Mesodermal cell (in vitro differentiated cells): ENCODE results near the gene HSP90B1.

ENCODE experiments used
- H3K27ac ChIP-seq: 2 replicates; pipeline ENCODE4 v1.7.0; 2013; ENCODE audit warnings: mild to moderate bottlenecking, low read depth, low read length, moderate library complexity; ENCODE audit not compliant: severe bottlenecking
- H3K36me3 ChIP-seq: 2 replicates; pipeline ENCODE4 v1.7.1; 2013; ENCODE audit warnings: mild to moderate bottlenecking, low read length, moderate library complexity; ENCODE audit not compliant: control insufficient read depth, insufficient read depth
- H3K4me1 ChIP-seq: one replicate; pipeline ENCODE4 v1.7.1; 2013; ENCODE audit warnings: mild to moderate bottlenecking, low read length; ENCODE audit not compliant: insufficient read depth, control insufficient read depth, poor library complexity, severe bottlenecking
- H3K4me3 ChIP-seq: 2 replicates; pipeline ENCODE4 v1.7.0; 2013; ENCODE audit warnings: low read length, control low read depth, mild to moderate bottlenecking; ENCODE audit not compliant: insufficient read depth, poor library complexity, severe bottlenecking; ENCODE audit errors: extremely low read depth
- H3K9me3 ChIP-seq: 2 replicates; pipeline ENCODE4 v1.7.1; 2013; ENCODE audit warnings: mild to moderate bottlenecking, low read length, moderate library complexity; ENCODE audit not compliant: control insufficient read depth
- WGBS, 2 experiments: methylation state at CpG; one replicate each; pipeline ENCODE4 v1.1.5; 2013; ENCODE audit warnings: missing lambda C conversion rate in 2 of 2; ENCODE audit not compliant: insufficient coverage in 2 of 2; 5-methylcytosine and 5-hydroxymethylcytosine counted together

Gene HSP90B1

DNA sequence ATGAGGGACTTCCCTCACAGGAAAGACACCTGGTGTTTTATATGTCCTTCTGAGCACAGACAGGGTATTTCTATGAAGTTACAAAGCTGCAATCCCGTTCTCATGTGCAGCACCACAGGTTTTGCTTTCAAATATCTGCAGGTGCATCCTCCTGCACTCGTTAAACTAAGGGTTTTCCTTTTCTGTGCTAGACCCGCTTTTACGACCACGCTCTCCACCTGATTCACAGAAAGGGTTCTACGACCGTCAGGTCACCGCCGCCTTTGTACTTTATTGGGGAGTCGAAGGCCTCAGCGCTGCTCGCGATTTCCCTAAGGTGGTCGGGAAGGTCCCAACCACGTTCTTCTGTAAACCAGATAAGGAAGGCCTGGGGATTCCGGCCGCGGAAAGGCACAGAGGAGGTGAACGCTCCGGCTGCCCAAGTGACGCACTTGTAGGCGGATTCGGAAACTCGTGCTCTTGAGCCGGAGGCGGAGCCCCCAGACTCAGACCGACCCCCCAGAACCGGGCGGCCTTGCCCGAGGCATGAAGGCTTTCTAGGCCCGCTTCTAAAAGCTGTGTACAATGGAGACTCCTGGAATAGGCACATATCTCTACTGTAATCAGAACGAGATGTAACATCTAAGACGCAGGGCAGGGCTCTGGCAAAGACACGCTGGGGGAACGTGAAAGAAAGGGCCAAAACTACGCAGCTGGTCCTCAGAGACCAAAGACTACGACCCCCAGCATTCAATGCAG lies 995 bp upstream of the HSP90B1 start:
- H3K4me1 ChIP-seq: peaks cover 10% of the 10 kb centered on the region
- no peaks in the 10 kb centered on the region for H3K9me3 ChIP-seq
- peak overlapping the region; percentile 57 for H3K4me3 ChIP-seq
- H3K36me3 ChIP-seq: peaks cover 29% of the 10 kb centered on the region
- H3K27ac ChIP-seq: peak overlapping the region; percentile 96
- WGBS, 2 experiments: 1% methylated on average over 31 to 36 of the region's 37 CpGs

DNA sequence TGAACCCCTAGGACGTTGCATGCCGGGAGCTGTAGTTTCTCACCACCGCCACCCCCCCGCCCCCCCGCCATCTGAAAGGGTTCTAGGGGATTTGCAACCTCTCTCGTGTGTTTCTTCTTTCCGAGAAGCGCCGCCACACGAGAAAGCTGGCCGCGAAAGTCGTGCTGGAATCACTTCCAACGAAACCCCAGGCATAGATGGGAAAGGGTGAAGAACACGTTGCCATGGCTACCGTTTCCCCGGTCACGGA lies 501 bp upstream of the HSP90B1 start:
- peaks cover 34% of the 10 kb centered on the region for H3K36me3 ChIP-seq
- H3K4me3 ChIP-seq: peak overlapping the region; percentile 57
- peak overlapping the region; percentile 96 for H3K27ac ChIP-seq
- H3K4me1 ChIP-seq: peaks cover 10% of the 10 kb centered on the region
- WGBS, 2 experiments: 0 to 1% methylated on average over 8 of the region's 18 CpGs
- no peaks in the 10 kb centered on the region for H3K9me3 ChIP-seq

- peak overlapping the region; percentile 95 for H3K4me3 ChIP-seq
- H3K36me3 ChIP-seq: peaks cover 48% of the 10 kb centered on the region
- H3K27ac ChIP-seq: peak overlapping the region; percentile 93
- H3K9me3 ChIP-seq: no peaks in the 10 kb centered on the region
- WGBS, 2 experiments: 1 to 3% methylated on average over 24 to 26 of the region's 37 CpGs
- H3K4me1 ChIP-seq: peaks cover 10% of the 10 kb centered on the region
Measured at GRCh38 chr12:103930787-103931735, 851 bp downstream of the HSP90B1 start.

GRCh38 chr12:103933237-103933636 lies 3.0 kb downstream of the HSP90B1 start:
- H3K36me3 ChIP-seq: peaks cover 69% of the 10 kb centered on the region

GRCh38 chr12:103936679-103937078 lies 6.5 kb downstream of the HSP90B1 start:
- no CpG with 5 or more reads among the region's 3 CpGs for WGBS, 2 experiments
- no peak overlapping the region for H3K27ac ChIP-seq
- H3K9me3 ChIP-seq: no peaks in the 10 kb centered on the region
- H3K36me3 ChIP-seq: peaks cover 98% of the 10 kb centered on the region
- no peak overlapping the region for H3K4me3 ChIP-seq
- peaks cover 4% of the 10 kb centered on the region for H3K4me1 ChIP-seq

More at GRCh38 chr12:103933237-103933636, 3.0 kb downstream of the HSP90B1 start:
- no peaks in the 10 kb centered on the region for H3K9me3 ChIP-seq
- H3K4me1 ChIP-seq: peaks cover 9% of the 10 kb centered on the region
- no CpG with 5 or more reads among the region's 2 CpGs for WGBS, 2 experiments
- H3K27ac ChIP-seq: no peak overlapping the region
- peak overlapping the region; percentile 95 for H3K4me3 ChIP-seq

- H3K9me3 ChIP-seq: no peaks in the 10 kb centered on the region
- 64 to 81% methylated on average over 2 of the region's 3 CpGs for WGBS, 2 experiments
- H3K36me3 ChIP-seq: peaks cover 96% of the 10 kb centered on the region
- no peaks in the 10 kb centered on the region for H3K4me1 ChIP-seq
- no peak overlapping the region for H3K27ac ChIP-seq
- H3K4me3 ChIP-seq: no peak overlapping the region
Measured at GRCh38 chr12:103944964-103945363, 14.8 kb downstream of the HSP90B1 start.

DNA sequence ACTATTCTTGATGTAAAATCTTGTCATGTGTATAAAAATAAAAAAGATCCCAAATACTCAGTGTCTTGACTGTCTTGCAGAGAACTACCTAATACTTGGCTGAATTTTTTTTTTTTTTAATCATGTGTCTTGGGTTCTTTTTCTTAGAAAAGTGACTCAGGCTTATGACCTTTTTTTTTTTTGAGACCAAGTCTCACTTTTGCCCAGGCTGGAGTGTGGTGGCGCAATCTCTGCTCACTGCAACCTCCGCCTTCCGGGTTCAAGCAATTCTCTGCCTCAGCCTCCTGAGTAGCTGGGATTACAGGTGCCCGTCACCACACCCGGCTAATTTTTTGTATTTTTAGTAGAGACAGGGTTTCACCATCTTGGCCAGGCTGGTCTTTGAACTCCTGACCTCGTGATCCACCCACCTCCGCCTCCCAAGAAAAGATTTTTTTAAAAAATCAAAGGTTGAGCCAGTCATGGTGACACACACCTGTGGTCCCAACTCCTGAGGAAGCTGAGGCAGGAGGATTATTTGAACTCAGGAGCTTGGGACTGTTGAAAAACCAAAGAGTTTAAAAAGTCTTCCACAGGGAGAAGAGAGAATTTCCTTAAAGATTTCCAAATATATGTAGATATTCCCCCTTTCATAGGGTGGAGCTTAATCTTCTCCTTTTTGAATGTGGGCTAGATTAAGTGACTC lies 17.8 kb downstream of the HSP90B1 start:
- peaks cover 96% of the 10 kb centered on the region for H3K36me3 ChIP-seq
- H3K27ac ChIP-seq: peak overlapping the region; percentile 20
- no peaks in the 10 kb centered on the region for H3K9me3 ChIP-seq
- WGBS, 2 experiments: 87 to 93% methylated on average over 3 to 6 of the region's 7 CpGs
- H3K4me1 ChIP-seq: no peaks in the 10 kb centered on the region
- H3K4me3 ChIP-seq: no peak overlapping the region

GRCh38 chr12:103948746-103949406 lies 18.7 kb downstream of the HSP90B1 start:
- Histone ChIP-seq H3K4me3 (no peak overlapping the region), H3K27ac (no peak overlapping the region), H3K9me3 (no peaks in the 10 kb centered on the region), H3K4me1 (no peaks in the 10 kb centered on the region), H3K36me3 (peaks cover 96% of the 10 kb centered on the region)
- 82 to 86% methylated on average over 8 of the region's 13 CpGs for WGBS, 2 experiments

DNA sequence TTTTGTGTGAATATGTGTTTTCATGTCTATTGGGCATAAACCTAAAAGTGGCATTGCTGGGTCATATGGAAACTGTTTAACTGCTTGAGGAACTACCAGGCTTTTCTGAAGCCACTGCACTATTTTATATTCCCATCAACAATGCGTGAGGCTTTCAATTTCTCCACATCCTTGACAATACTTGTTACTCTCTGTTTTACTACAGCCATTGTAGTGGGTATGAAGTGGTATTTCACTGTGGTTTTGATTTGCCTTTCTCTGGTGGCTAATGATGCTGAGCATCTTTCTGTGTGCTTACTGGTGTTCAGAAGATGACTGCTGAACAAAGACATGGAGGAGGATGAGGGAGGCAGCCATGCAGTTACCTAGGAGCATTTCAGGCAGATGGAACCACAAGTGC lies 22.3 kb downstream of the HSP90B1 start:
- H3K4me3 ChIP-seq: no peak overlapping the region
- H3K27ac ChIP-seq: peak overlapping the region; percentile 6
- H3K36me3 ChIP-seq: peaks cover 68% of the 10 kb centered on the region
- H3K9me3 ChIP-seq: no peaks in the 10 kb centered on the region
- WGBS, 2 experiments: no CpG with 5 or more reads among the region's 1 CpG
- H3K4me1 ChIP-seq: peaks cover 9% of the 10 kb centered on the region

DNA sequence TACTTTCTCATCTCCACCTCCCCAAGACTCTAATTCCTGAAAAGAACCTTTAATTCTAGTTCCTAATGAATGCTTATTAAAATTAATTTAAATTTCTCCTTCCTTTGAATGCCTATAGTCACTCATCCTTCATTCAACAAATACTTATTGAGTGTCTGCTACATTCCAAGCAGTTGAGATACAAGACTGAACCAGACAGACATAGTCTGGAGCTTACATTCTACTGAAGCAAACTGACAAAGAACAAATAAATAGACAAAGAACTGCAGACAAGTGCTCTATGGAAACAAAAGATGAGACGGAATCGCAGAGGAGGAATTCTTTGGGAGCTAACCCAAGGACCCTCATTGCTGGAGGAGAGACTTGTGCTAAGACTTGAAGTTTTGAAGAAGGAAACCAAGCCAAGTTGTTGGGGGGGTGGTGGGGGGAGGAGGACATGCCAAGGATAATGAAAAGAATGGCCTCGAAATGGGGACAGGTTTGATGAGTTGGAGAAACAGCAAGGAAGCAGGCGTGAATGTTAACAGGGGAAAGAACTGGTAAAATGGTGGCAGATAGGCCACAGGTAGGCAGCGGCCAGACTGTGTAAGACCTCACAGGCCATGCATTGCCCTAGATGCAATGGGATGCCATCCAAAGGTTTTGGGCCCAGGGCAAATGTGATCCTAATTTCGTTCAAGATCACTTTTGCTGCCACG lies 25.8 kb downstream of the HSP90B1 start:
- 13 to 14% methylated on average over 5 to 6 of the region's 7 CpGs for WGBS, 2 experiments
- Histone ChIP-seq H3K27ac (peak overlapping the region; percentile 97), H3K4me1 (peaks cover 9% of the 10 kb centered on the region), H3K36me3 (peaks cover 35% of the 10 kb centered on the region), H3K9me3 (no peaks in the 10 kb centered on the region), H3K4me3 (peak overlapping the region; percentile 84)
